A549 (cell line): ENCODE results near the gene SNRPN.

ENCODE experiments used
- CHD2 ChIP-seq: fragments of 150-350 bp; IDR thresholded peaks from 2 replicates; pipeline ENCODE4 v1.6.1; 2014; ENCODE audit warnings: low read length; ENCODE audit not compliant: partially characterized antibody
- CHD4 ChIP-seq: fragments of 200-600 bp; sonication (generic); IDR thresholded peaks from 2 replicates; pipeline ENCODE4 v1.6.1; 2016; ENCODE audit warnings: antibody characterized with exemption, mild to moderate bottlenecking, borderline replicate concordance
- CTCF ChIP-seq: fragments of >200 bp; sonication (Bioruptor Twin); formaldehyde crosslinking; IDR thresholded peaks from 3 replicates; pipeline ENCODE4 v1.5.1; 2016
- EP300 ChIP-seq, 2 experiments: fragments of >200 bp; sonication (Bioruptor Twin); formaldehyde crosslinking; IDR thresholded peaks; 2 replicates in 1 of 2; 3 replicates in 1 of 2; pipeline ENCODE4 v1.6.1; 2016 to 2017
- JUN ChIP-seq, 2 experiments: fragments of >200 bp; sonication (Bioruptor Twin); formaldehyde crosslinking; IDR thresholded peaks; 2 replicates in 1 of 2; 3 replicates in 1 of 2; pipeline ENCODE4 v1.6.1; 2016 to 2017
- MAFK ChIP-seq: fragments of 450-650 bp; IDR thresholded peaks from 2 replicates; pipeline ENCODE4 v1.6.1; 2014; ENCODE audit not compliant: partially characterized antibody
- MAX ChIP-seq: IDR thresholded peaks from 2 replicates; pipeline ENCODE4 v1.6.1; 2012
- MYC ChIP-seq: IDR thresholded peaks from 2 replicates; pipeline ENCODE4 v1.6.1; 2012; ENCODE audit warnings: mild to moderate bottlenecking, inconsistent platforms, low read length, improper control_type of control experiment, borderline replicate concordance
- POLR2A ChIP-seq: IDR thresholded peaks from 2 replicates; pipeline ENCODE4 v1.6.1; 2012; ENCODE audit warnings: mild to moderate bottlenecking, low read length
- RFX5 ChIP-seq: fragments of 450-650 bp; IDR thresholded peaks from 2 replicates; pipeline ENCODE4 v1.7.1; 2014; ENCODE audit warnings: antibody characterized with exemption, mild to moderate bottlenecking, moderate library complexity
- SMC3 ChIP-seq: fragments of >200 bp; sonication (Bioruptor Twin); formaldehyde crosslinking; IDR thresholded peaks from 3 replicates; pipeline ENCODE4 v1.6.1; 2018; ENCODE audit warnings: inconsistent platforms

- TF ChIP-seq CTCF, result no peak
- no peak for TF ChIP-seq POLR2A
- no peak for TF ChIP-seq RFX5
- no peak for TF ChIP-seq EP300 (IDR thresholded peaks at IDR 0.05)
- no peak for TF ChIP-seq MAX
- no peak for TF ChIP-seq MYC
- TF ChIP-seq CHD4, result no peak
- TF ChIP-seq CHD2, result no peak
- TF ChIP-seq MAFK, result no peak
- TF ChIP-seq SMC3, result no peak
- TF ChIP-seq JUN (IDR thresholded peaks at IDR 0.05), result no peak
These were observed 38.3 kb upstream of the SNRPN start for GRCh38 chr15:24916305-24917009.
